ENCODE data around the gene NACC2.
"Not testable (repeated sequence)": the region's sequence is repeated elsewhere in the genome, so short reads cannot be mapped to it uniquely, and the experiment has no call there.

NACC2 gene

GRCh38 chr9:136107155-136107952, 12.3 kb upstream of the NACC2 start:
- TF ChIP-seq, protein P1, sequence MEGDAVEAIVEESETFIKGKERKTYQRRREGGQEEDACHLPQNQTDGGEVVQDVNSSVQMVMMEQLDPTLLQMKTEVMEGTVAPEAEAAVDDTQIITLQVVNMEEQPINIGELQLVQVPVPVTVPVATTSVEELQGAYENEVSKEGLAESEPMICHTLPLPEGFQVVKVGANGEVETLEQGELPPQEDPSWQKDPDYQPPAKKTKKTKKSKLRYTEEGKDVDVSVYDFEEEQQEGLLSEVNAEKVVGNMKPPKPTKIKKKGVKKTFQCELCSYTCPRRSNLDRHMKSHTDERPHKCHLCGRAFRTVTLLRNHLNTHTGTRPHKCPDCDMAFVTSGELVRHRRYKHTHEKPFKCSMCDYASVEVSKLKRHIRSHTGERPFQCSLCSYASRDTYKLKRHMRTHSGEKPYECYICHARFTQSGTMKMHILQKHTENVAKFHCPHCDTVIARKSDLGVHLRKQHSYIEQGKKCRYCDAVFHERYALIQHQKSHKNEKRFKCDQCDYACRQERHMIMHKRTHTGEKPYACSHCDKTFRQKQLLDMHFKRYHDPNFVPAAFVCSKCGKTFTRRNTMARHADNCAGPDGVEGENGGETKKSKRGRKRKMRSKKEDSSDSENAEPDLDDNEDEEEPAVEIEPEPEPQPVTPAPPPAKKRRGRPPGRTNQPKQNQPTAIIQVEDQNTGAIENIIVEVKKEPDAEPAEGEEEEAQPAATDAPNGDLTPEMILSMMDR (IDR thresholded peaks at IDR 0.05; ENCODE audit: extremely low read depth, insufficient read depth, missing control alignments), result no peak
- peak; percentile 84 for DNase-seq (ENCODE audit: low spot score)
- in situ Hi-C loops (cut with MboI; ENCODE audit: low pct_unique_long_range_greater_than_20kb, low sequenced_read_pairs, unreplicated experiment), result no loop called here

GRCh38 chr9:136105398-136106135, 10.5 kb upstream of the NACC2 start:
- TF ChIP-seq, protein P1 (IDR thresholded peaks at IDR 0.05; ENCODE audit: extremely low read depth, insufficient read depth, missing control alignments), result no peak
- in situ Hi-C loops (cut with MboI; ENCODE audit: low pct_unique_long_range_greater_than_20kb, low sequenced_read_pairs, unreplicated experiment), result no loop called here
- no peak for DNase-seq (ENCODE audit: low spot score)

- TF ChIP-seq, protein P1 (IDR thresholded peaks at IDR 0.05; ENCODE audit: extremely low read depth, insufficient read depth, missing control alignments), result no peak
- DNase-seq (ENCODE audit: low spot score), result no peak
- in situ Hi-C loops (cut with MboI; ENCODE audit: low pct_unique_long_range_greater_than_20kb, low sequenced_read_pairs, unreplicated experiment), result no loop called here
Measured at GRCh38 chr9:136104916-136105315, 9.8 kb upstream of the NACC2 start.

- TF ChIP-seq, protein P1 (IDR thresholded peaks at IDR 0.05; ENCODE audit: extremely low read depth, insufficient read depth, missing control alignments), result no peak
- no peak for DNase-seq (ENCODE audit: low spot score)
- in situ Hi-C loops (cut with MboI; ENCODE audit: low pct_unique_long_range_greater_than_20kb, low sequenced_read_pairs, unreplicated experiment), result no loop called here
Measured at GRCh38 chr9:136104488-136104800, 9.4 kb upstream of the NACC2 start.

DNA sequence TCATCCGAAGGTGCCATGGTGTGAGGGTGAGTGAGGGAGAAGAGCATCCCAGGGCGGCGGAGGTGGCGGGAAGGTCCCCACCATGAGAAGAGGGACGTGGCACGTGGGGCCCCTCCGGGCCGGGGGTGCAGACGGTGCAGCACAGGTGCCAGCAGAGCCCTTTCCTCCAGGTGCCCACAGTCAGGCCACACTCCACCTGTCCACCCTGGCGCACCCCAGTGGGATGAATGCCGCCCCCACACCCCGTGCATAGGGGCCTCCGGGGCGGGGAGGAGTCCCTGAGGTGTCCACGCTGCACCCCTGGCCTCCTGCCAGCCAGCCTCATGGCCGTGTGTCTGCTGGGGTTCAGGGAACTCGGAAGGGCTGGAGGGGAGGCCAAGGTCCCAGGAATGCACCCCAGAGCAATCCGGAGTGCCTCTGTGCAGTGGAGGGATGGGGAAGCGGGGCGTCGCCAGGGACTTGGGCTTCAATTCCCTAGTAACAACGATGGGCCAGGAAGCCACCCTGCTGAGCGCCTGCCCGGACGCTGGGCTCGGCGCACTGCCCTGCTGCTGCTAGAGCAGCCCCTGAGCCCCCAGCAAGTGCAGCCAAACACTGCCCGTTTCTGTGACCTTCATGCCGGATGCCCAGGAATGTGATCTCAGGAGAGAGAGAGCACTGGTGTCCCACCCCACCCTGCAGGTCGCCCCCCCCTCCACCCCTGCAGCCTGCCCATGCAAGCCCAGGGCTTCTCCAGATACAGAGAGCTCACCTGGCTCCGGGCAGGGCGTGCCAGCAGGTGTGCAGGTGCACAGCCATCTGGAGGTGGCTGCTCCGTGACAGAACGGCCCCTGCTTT, 8.8 kb upstream of the NACC2 start:
- in situ Hi-C loops (cut with MboI; ENCODE audit: low pct_unique_long_range_greater_than_20kb, low sequenced_read_pairs, unreplicated experiment), result no loop called here
- no peak for DNase-seq (ENCODE audit: low spot score)

DNA sequence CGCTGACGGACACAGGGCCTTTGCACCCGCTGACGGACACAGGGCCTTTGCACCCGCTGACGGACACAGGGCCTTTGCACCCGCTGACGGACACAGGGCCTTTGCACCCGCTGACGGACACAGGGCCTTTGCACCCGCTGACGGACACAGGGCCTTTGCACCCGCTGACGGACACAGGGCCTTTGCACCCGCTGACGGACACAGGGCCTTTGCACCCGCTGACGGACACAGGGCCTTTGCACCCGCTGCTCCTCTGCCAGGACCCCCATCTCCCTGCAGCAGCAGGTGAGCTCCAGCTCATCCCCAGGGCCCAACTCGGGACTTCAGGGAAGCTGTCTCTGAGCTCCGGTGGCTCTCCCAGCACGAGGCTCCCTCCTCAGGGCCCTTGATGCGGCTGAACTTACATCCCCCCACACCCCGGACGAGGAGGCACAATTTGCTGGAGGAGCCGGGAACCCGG, 6.6 kb upstream of the NACC2 start:
- DNase-seq (ENCODE audit: low spot score); in situ Hi-C loops (cut with MboI; ENCODE audit: low pct_unique_long_range_greater_than_20kb, low sequenced_read_pairs, unreplicated experiment): not testable (repeated sequence)

More for the DNA sequence above, 8.8 kb upstream of the NACC2 start:
- TF ChIP-seq, protein P1 (IDR thresholded peaks at IDR 0.05; ENCODE audit: extremely low read depth, insufficient read depth, missing control alignments), result no peak

Measured in GM13977 (cell line).